IMR-90 (cell line): Measurements from ENCODE around the gene TMEM237. TPM values are rescaled to one million over a fixed set of nuclear protein-coding genes. Genes with fewer than 3 reads are reported as not detected.
A peak's percentile ranks its signal among the peaks of the same experiment; 100 is the strongest.

Experiments
- ATAC-seq: fragments of 200-7000 bp; cut with Tn5 transposase; 2 replicates; pipeline ENCODE4 v1.9.1; 2020; ENCODE audit warnings: low read depth, mild to moderate bottlenecking, moderate library complexity
- BruUV-seq: library from RNA; stranded (reverse); fragments of 400-500 nt; replicated peaks from 2 replicates; lab custom pipeline; 2021; lab: Mats Ljungman, UMichigan
- CTCF ChIA-PET: fragments of 300-600 bp; formaldehyde crosslinking; extraction: SDS; loops from one replicate; lab custom pipeline; 2021; ENCODE audit warnings: antibody characterized with exemption; lab: Yijun Ruan, JAX
- POLR2A ChIA-PET: fragments of 300-600 bp; sonication (Branson Sonifier 250); formaldehyde crosslinking; loops from one replicate; lab custom pipeline; 2022; ENCODE audit warnings: antibody characterized with exemption; ENCODE audit not compliant: unreplicated experiment; lab: Charles Lee
- DNase-seq: peaks from one replicate; pipeline ENCODE4 v3.0.0; 2013
- H2AFZ ChIP-seq: replicated peaks from 2 replicates; pipeline ENCODE3; 2013; ENCODE audit warnings: low read length, mild to moderate bottlenecking; ENCODE audit not compliant: poor library complexity
- H2AK5ac ChIP-seq: 2 replicates; pipeline ENCODE4 v1.6.1; 2013; ENCODE audit warnings: low read depth, low read length, inconsistent platforms
- H2AK9ac ChIP-seq: replicated peaks from 2 replicates; pipeline ENCODE3; 2013; ENCODE audit warnings: mild to moderate bottlenecking, low read depth, low read length, moderate library complexity; ENCODE audit not compliant: poor library complexity
- H2BK120ac ChIP-seq: 2 replicates; pipeline ENCODE4 v1.6.1; 2013; ENCODE audit warnings: low read depth, low read length, inconsistent platforms
- H2BK15ac ChIP-seq: 3 replicates; pipeline ENCODE4 v1.6.1; 2013; ENCODE audit warnings: low read depth, low read length, inconsistent platforms
- H2BK20ac ChIP-seq: 2 replicates; pipeline ENCODE4 v1.6.1; 2013; ENCODE audit warnings: low read depth, mild to moderate bottlenecking, inconsistent platforms, low read length, moderate library complexity
- H2BK5ac ChIP-seq: 2 replicates; pipeline ENCODE4 v1.6.1; 2013; ENCODE audit warnings: mild to moderate bottlenecking, low read depth, low read length, inconsistent platforms; ENCODE audit not compliant: poor library complexity, severe bottlenecking
- H3K14ac ChIP-seq: replicated peaks from 2 replicates; pipeline ENCODE4 v1.6.1; 2013; ENCODE audit warnings: low read depth, low read length, inconsistent platforms
- H3K18ac ChIP-seq: 2 replicates; pipeline ENCODE4 v1.6.1; 2013; ENCODE audit warnings: low read depth, low read length, control low read depth
- H3K23ac ChIP-seq: 2 replicates; pipeline ENCODE4 v1.6.1; 2013; ENCODE audit warnings: low read depth, low read length, inconsistent platforms
- H3K27ac ChIP-seq: 2 replicates; pipeline ENCODE4 v1.5.1; 2013; ENCODE audit warnings: mild to moderate bottlenecking, control low read depth, low read length; ENCODE audit not compliant: insufficient read depth
- H3K27me3 ChIP-seq: 2 replicates; pipeline ENCODE4 v1.6.1; 2013; ENCODE audit warnings: low read length; ENCODE audit not compliant: control insufficient read depth, insufficient read depth
- H3K36me3 ChIP-seq: 2 replicates; pipeline ENCODE4 v1.6.1; 2013; ENCODE audit warnings: low read length, mixed read lengths; ENCODE audit not compliant: control insufficient read depth, insufficient read depth
- H3K4ac ChIP-seq: 2 replicates; pipeline ENCODE4 v1.6.1; 2013; ENCODE audit warnings: low read depth, low read length, inconsistent platforms
- H3K4me1 ChIP-seq: 2 replicates; pipeline ENCODE4 v1.6.1; 2013; ENCODE audit warnings: low read length, mixed read lengths; ENCODE audit not compliant: control insufficient read depth, insufficient read depth
- H3K4me2 ChIP-seq: 2 replicates; pipeline ENCODE4 v1.6.1; 2013; ENCODE audit warnings: low read depth, mild to moderate bottlenecking, control low read depth, low read length, moderate library complexity
- H3K4me3 ChIP-seq: 2 replicates; pipeline ENCODE4 v1.5.1; 2013; ENCODE audit warnings: low read depth, mild to moderate bottlenecking, control low read depth, low read length, moderate library complexity; ENCODE audit not compliant: insufficient read depth
- H3K56ac ChIP-seq: 2 replicates; pipeline ENCODE4 v1.6.1; 2013; ENCODE audit warnings: low read length, inconsistent platforms; ENCODE audit not compliant: insufficient read depth; ENCODE audit errors: extremely low read depth
- H3K79me1 ChIP-seq, 2 experiments: 2 replicates each; pipeline ENCODE4 v1.6.1; 2013; ENCODE audit warnings: low read length in 2 of 2, inconsistent platforms in 1 of 2, low read depth in 1 of 2
- H3K9ac ChIP-seq: 2 replicates; pipeline ENCODE4 v1.6.1; 2013; ENCODE audit warnings: low read depth, low read length, control low read depth
- H3K9me1 ChIP-seq: 2 replicates; pipeline ENCODE4 v1.6.1; 2013; ENCODE audit warnings: low read length, inconsistent platforms; ENCODE audit not compliant: insufficient read depth
- H3K9me3 ChIP-seq: 2 replicates; pipeline ENCODE4 v1.6.1; 2013; ENCODE audit warnings: low read length; ENCODE audit not compliant: control insufficient read depth, insufficient read depth
- H4K20me1 ChIP-seq: 2 replicates; pipeline ENCODE4 v1.6.1; 2013; ENCODE audit warnings: low read length, inconsistent platforms; ENCODE audit not compliant: insufficient read depth
- H4K5ac ChIP-seq: 2 replicates; pipeline ENCODE4 v1.6.1; 2013; ENCODE audit warnings: mild to moderate bottlenecking, low read depth, low read length, control low read depth
- H4K8ac ChIP-seq, 2 experiments: 2 replicates each; pipeline ENCODE4 v1.6.1; 2013; ENCODE audit warnings: low read depth in 2 of 2, low read length in 2 of 2, control low read depth in 1 of 2, inconsistent platforms in 1 of 2
- H4K91ac ChIP-seq: 2 replicates; pipeline ENCODE4 v1.6.1; 2013; ENCODE audit warnings: low read depth, low read length, inconsistent platforms; ENCODE audit not compliant: insufficient read depth
- BHLHE40 ChIP-seq: fragments of 150-350 bp; IDR thresholded peaks from 2 replicates; pipeline ENCODE4 v1.6.1; 2016; ENCODE audit warnings: mild to moderate bottlenecking, low read depth, low read length
- CEBPB ChIP-seq: IDR thresholded peaks from 2 replicates; pipeline ENCODE4 v1.6.1; 2012; ENCODE audit warnings: low read depth, low read length, improper control_type of control experiment
- CHD1 ChIP-seq: IDR thresholded peaks from 2 replicates; pipeline ENCODE4 v1.6.1; 2012; ENCODE audit warnings: low read depth, low read length, improper control_type of control experiment
- FOS ChIP-seq: fragments of 150-350 bp; IDR thresholded peaks from 2 replicates; pipeline ENCODE4 v1.6.1; 2016; ENCODE audit warnings: low read depth, low read length
- MAFK ChIP-seq: IDR thresholded peaks from 2 replicates; pipeline ENCODE4 v1.6.1; 2012; ENCODE audit warnings: low read depth, low read length, improper control_type of control experiment
- MAZ ChIP-seq: IDR thresholded peaks from 2 replicates; pipeline ENCODE4 v1.6.1; 2012; ENCODE audit warnings: low read depth, mild to moderate bottlenecking, low read length, improper control_type of control experiment, moderate library complexity, borderline replicate concordance
- MXI1 ChIP-seq: IDR thresholded peaks from 2 replicates; pipeline ENCODE4 v1.6.1; 2012; ENCODE audit warnings: low read depth, mild to moderate bottlenecking, low read length, moderate library complexity, borderline replicate concordance
- NFE2L2 ChIP-seq: fragments of 150-350 bp; IDR thresholded peaks from 2 replicates; pipeline ENCODE4 v1.6.1; 2016; ENCODE audit warnings: low read depth, mild to moderate bottlenecking, low read length
- POLR2A ChIP-seq: IDR thresholded peaks from 2 replicates; pipeline ENCODE4 v1.6.1; 2012; ENCODE audit warnings: mild to moderate bottlenecking, low read depth, low read length
- RAD21 ChIP-seq: IDR thresholded peaks from 2 replicates; pipeline ENCODE4 v1.6.1; 2012; ENCODE audit warnings: low read length, improper control_type of control experiment
- RCOR1 ChIP-seq: IDR thresholded peaks from 2 replicates; pipeline ENCODE4 v1.6.1; 2012; ENCODE audit warnings: mild to moderate bottlenecking, low read length, improper control_type of control experiment; ENCODE audit not compliant: insufficient replicate concordance
- RFX5 ChIP-seq: IDR thresholded peaks from 2 replicates; pipeline ENCODE4 v1.8.0; 2012; ENCODE audit warnings: low read depth, mild to moderate bottlenecking, low read length, moderate library complexity
- SMC3 ChIP-seq: fragments of 150-350 bp; IDR thresholded peaks from 2 replicates; pipeline ENCODE4 v1.6.1; 2016; ENCODE audit warnings: low read depth, mild to moderate bottlenecking, antibody characterized with exemption, low read length, moderate library complexity
- WGBS, 2 experiments: methylation state at CpG; one replicate each; pipeline versions ENCODE4 v1.1.5 to v1.1.7; 2013; ENCODE audit warnings: missing lambda C conversion rate in 2 of 2; ENCODE audit not compliant: insufficient read length in 1 of 2; ENCODE audit errors: extremely low coverage in 2 of 2; 5-methylcytosine and 5-hydroxymethylcytosine counted together
- dilution Hi-C: fragments of 300-500 bp; cut with HindIII; formaldehyde crosslinking; loops from one replicate; pipeline ENCODE4 v1.14.3; 2018; ENCODE audit warnings: low sequenced_read_pairs; ENCODE audit not compliant: unreplicated experiment
- in situ Hi-C: fragments of 300-500 bp; cut with MboI; formaldehyde crosslinking; loops from 3 replicates; pipeline ENCODE4 v1.14.3; 2019; ENCODE audit warnings: low sequenced_read_pairs, inconsistent platforms, mixed read lengths
- intact Hi-C: fragments of 100-400 bp; cut with micrococcal nuclease; formaldehyde crosslinking; loops from 2 replicates; pipeline ENCODE4 v1.10.0; 2022
- polyA plus RNA-seq, 3 experiments: library from polyadenylated mRNA; depleted of rRNA; stranded (reverse); fragments of >200 nt; gene quantifications; 2 replicates each; pipeline ENCODE4 v1.2.3, GENCODE V29; 2012; ENCODE audit warnings: low replicate concordance in 1 of 3
- total RNA-seq: library from RNA; depleted of rRNA; stranded (reverse); fragments of >200 nt; gene quantifications from 2 replicates; pipeline ENCODE4 v1.2.3, GENCODE V29; 2012
- TF ChIP-seq, protein P1 (sequence below): conservative IDR thresholded peaks from 2 replicates; pipeline ENCODE4 v1.5.1; 2012; ENCODE audit warnings: mild to moderate bottlenecking, low read depth, low read length, improper control_type of control experiment
- TF ChIP-seq, protein P2 (sequence below): fragments of 150-350 bp; IDR thresholded peaks from 2 replicates; pipeline ENCODE4 v1.6.1; 2016; ENCODE audit warnings: low read depth, mild to moderate bottlenecking, low read length, moderate library complexity, borderline replicate concordance
- TF ChIP-seq, protein P3 (sequence below): fragments of 150-350 bp; IDR thresholded peaks from 2 replicates; pipeline ENCODE4 v1.6.1; 2017; ENCODE audit warnings: mild to moderate bottlenecking, antibody characterized with exemption, low read length, low read depth

The TMEM237 gene
- total and polyA plus RNA-seq, 2 of the 4 experiments (the other 2 are of a cell fraction), result 29.4 to 58.8 TPM

DNA sequence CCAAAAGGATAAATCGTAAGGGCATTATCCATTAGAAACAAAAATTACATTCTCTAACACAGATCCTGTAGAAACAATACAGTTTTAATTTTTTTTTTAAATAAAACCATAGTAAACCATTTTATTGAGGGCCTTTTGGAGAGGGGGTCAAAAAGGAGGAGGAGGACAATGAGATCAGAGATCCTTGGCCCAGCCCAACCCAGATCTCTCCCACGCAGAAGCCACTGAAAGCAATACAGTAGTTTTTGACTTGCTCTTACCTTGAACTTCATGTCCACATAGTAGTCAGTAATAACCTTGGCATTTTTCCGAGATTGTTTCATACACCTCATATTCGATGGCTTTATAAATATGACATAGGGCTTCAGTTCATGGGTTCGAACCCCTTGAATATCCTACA is 4.1 kb upstream of the TMEM237 start:
- Histone ChIP-seq H3K56ac (no peak overlapping the region), H4K5ac (no peak overlapping the region), H2AK5ac (no peak overlapping the region), H4K91ac (0 out of 2 replicates have a peak overlapping the region, but pooled peaks have one; percentile 21), H3K27ac (no peak overlapping the region), H2BK15ac (no peak overlapping the region), H3K36me3 (no peaks in the 10 kb centered on the region), H3K4ac (no peak overlapping the region), H3K9ac (no peak overlapping the region), H3K9me1 (peaks cover 3% of the 10 kb centered on the region; the same call in 1 of the 2 replicates), H3K4me3 (no peak overlapping the region), H2BK20ac (peak overlapping the region; percentile 40; the same call in 1 of the 2 replicates), H3K18ac (no peak overlapping the region), H3K4me1 (peaks cover 5% of the 10 kb centered on the region), H2AK9ac (no peak overlapping the region), H2AFZ (no peak overlapping the region), H2BK5ac (no peak overlapping the region), H4K8ac (no peak overlapping the region), H3K23ac (no peak overlapping the region), H3K27me3 (no peaks in the 10 kb centered on the region), H4K20me1 (no peaks in the 10 kb centered on the region), H3K79me1 (peaks cover 5 to 12% of the 10 kb centered on the region in 2 experiments; a peak in 3 of 4 replicates), H3K14ac (no peak overlapping the region), H2BK120ac (no peak overlapping the region), H3K9me3 (no peaks in the 10 kb centered on the region), H3K4me2 (no peak overlapping the region)
- CTCF ChIA-PET, result no interaction called here
- in situ Hi-C loops (no loop called here), dilution Hi-C loops (no loop called here), intact Hi-C loops (no loop called here)
- no peak for ATAC-seq
- TF ChIP-seq CEBPB (no peak), POLR2A (no peak), MAZ (no peak), CHD1 (no peak), RFX5 (no peak), MXI1 (no peak), FOS (no peak), RAD21 (no peak), MAFK (no peak), BHLHE40 (no peak), RCOR1 (no peak), NFE2L2 (no peak), SMC3 (no peak)
- TF ChIP-seq, protein P1, sequence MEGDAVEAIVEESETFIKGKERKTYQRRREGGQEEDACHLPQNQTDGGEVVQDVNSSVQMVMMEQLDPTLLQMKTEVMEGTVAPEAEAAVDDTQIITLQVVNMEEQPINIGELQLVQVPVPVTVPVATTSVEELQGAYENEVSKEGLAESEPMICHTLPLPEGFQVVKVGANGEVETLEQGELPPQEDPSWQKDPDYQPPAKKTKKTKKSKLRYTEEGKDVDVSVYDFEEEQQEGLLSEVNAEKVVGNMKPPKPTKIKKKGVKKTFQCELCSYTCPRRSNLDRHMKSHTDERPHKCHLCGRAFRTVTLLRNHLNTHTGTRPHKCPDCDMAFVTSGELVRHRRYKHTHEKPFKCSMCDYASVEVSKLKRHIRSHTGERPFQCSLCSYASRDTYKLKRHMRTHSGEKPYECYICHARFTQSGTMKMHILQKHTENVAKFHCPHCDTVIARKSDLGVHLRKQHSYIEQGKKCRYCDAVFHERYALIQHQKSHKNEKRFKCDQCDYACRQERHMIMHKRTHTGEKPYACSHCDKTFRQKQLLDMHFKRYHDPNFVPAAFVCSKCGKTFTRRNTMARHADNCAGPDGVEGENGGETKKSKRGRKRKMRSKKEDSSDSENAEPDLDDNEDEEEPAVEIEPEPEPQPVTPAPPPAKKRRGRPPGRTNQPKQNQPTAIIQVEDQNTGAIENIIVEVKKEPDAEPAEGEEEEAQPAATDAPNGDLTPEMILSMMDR, result no peak
- TF ChIP-seq, protein P2, sequence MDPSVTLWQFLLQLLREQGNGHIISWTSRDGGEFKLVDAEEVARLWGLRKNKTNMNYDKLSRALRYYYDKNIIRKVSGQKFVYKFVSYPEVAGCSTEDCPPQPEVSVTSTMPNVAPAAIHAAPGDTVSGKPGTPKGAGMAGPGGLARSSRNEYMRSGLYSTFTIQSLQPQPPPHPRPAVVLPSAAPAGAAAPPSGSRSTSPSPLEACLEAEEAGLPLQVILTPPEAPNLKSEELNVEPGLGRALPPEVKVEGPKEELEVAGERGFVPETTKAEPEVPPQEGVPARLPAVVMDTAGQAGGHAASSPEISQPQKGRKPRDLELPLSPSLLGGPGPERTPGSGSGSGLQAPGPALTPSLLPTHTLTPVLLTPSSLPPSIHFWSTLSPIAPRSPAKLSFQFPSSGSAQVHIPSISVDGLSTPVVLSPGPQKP, result no peak
- TF ChIP-seq, protein P3, sequence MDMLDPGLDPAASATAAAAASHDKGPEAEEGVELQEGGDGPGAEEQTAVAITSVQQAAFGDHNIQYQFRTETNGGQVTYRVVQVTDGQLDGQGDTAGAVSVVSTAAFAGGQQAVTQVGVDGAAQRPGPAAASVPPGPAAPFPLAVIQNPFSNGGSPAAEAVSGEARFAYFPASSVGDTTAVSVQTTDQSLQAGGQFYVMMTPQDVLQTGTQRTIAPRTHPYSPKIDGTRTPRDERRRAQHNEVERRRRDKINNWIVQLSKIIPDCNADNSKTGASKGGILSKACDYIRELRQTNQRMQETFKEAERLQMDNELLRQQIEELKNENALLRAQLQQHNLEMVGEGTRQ, result no peak
- no CpG with 5 or more reads among the region's 5 CpGs for WGBS, 2 experiments
- no TSS peak for BruUV-seq
- no peak for DNase-seq
- POLR2A ChIA-PET, result no interaction called here
